ENCODE results near the gene FBXO7.
"Not testable (repeated sequence)": the region's sequence is repeated elsewhere in the genome, so short reads cannot be mapped to it uniquely, and the experiment has no call there.

Gene FBXO7

DNA sequence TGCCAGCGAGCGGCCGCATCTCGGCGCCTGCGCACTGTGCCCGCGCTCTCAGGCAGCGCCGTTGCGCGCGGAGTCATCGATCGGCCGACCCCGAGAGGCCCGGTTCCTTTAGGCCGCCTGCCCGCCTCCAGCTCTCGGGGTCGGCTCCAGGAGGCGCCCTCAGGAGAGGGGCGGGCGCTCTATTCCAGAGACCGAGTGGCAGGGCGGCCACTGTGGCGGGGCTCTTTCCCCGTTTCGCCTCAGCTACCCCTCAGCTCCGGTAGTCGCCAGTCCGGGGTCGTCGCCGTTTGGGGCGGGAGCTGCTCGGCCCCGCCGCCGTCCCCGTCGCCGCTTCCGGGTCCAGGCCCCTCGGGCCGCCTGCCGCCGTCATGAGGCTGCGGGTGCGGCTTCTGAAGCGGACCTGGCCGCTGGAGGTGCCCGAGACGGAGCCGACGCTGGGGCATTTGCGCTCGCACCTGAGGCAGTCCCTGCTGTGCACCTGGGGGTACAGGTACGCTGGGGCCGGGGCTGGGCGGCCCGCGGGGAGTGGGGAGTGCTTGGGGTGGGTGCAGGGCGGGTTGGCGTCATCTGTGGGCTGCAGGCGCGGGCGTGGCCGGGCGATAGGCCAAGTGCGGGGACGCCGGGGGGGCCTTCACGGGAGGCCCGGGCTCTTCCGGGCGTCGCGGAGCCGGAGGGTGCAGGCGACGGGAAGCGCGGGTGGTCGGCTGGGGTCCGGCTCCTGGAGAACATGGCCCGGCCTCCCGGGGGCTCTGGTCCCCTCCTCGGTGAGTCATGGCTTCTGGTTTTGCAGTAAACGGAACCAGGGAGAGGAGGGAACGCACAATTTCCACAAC is at the start of gene FBXO7:
TSS of gene FBXO7 (plus strand) at position 177 of the 833 bp plus-strand sequence. CDS start at position 369, 192 bp downstream.
- DNase-seq, result peak; percentile 81

DNA sequence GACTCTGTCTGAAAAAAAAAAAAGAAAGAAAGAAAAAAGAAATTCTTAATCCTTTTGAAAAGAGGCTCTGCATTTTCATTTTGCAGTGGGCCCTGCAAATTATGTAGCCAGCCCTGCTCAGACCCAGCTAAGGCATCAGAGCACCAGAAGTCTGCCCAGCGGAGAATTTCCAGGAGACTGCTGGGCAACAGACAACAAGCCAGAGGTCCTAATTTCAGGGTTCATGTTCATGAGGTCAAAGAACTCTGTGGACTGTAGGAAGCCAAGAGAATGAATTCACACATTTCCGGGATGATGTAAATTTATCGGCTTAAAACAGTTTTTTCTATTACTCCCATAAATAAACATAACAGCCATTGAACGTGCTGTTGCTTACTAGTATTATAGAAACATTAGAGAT is 47.7 kb upstream of the FBXO7 start:
- no peak for DNase-seq

GRCh38 chr22:32430352-32430751 is 44.3 kb upstream of the FBXO7 start:
- DNase-seq, result no peak

DNA sequence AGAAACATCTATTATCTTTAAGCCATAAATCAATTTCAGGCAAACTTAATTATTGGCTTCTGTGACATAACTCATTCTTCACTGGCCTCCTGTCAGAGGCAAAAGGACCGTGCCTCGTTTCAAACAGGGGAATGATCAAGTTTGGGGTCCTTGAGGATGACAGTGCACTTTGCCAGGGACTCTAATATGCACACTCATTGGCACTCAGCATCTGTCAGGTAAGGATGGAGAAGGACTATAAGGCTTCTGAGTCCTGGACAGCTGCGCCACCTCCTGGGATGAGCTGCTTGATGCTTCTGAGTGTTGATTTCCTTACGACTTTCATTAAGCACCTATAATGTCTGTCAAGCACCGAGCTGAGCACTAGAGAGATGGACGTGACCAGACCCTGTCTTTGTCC is 30.5 kb upstream of the FBXO7 start:
- no peak for DNase-seq

DNA sequence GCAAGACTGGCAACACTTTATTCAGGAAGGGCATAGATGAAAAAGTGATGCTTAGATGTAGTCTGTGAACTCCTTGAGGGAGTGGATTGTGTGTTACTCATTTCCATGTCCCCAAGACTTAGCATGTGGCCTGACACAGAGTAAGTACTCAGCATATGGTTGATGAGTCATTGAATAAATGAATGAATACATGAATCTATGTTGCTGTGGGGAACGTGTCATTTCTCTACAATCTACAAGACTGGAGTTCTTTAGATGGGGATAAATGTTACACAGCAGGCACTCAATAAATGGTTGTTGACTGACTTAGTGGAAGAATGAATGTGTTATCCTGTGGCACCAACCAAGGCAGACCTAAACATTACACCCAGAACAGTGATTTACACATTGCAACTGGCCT is 28.3 kb upstream of the FBXO7 start:
- no peak for DNase-seq

DNA sequence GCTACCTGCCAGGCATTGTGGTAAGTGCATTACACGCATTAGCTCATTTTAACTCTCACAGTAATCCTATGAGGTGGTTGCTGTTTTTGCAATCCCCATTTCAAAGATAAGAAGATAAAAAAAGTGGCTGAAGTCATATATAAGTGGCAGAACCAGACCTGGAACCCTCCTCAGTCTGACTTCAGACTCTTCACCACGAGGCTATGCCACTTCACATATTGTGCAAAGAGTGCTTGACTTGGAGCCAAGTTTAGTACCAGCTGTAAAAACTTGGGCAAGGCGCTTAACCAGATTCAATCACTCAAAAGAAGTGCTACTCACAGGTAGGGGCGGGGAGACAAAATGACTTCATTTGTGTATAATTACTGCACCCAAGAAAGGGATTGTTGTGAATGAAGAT is 25.6 kb upstream of the FBXO7 start:
- no peak for DNase-seq

- DNase-seq, result no peak
These were observed 17.6 kb upstream of the FBXO7 start for GRCh38 chr22:32457031-32457430.

DNA sequence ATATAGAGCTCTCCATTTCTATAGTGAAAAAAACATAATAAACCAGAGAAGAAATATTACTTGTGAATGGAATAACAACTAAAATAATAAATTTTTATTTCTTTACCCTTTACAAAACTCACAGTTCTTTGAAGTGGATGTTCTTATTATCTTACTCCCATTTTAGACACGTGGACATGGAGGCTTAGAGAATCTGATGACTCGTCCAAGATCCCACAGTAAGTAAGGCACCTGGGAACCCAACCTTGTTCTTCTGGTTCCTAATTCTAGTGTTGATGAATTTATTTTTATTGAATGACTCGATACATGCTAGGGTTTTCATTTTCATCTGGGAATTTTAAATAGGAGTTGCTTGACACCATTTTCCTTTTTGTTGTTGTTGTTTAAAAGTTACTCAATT is 12.2 kb upstream of the FBXO7 start:
- DNase-seq, result no peak

GRCh38 chr22:32465661-32466060 is 8.9 kb upstream of the FBXO7 start:
- DNase-seq, result no peak

- DNase-seq, result no peak
These were observed 8.1 kb upstream of the FBXO7 start for GRCh38 chr22:32466496-32466895.

DNA sequence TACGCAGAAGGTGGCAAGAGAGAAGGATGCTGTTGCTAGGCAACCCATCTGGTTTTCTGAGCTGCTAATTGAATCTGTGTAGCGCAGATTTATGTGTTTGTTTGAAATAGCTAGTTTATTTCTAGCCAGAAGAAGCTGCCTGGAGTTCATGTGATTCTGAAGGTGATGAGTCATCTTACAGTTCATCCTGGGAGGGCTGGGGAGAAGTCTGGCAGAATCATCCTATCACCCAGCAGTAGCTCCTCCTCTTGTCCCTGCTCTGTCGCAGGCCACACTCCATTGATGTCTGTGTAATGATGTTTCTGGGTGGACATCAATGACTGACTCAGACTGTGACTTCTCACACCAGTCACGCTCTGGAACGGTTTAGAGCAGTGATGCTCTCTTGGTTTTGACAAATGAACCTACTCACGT is 4.8 kb upstream of the FBXO7 start:
- no peak for DNase-seq

- peak; percentile 31 for DNase-seq
These were observed 1.1 kb upstream of the FBXO7 start for GRCh38 chr22:32473388-32473952.

- DNase-seq, result peak; percentile 19
These were observed 928 bp downstream of the FBXO7 start for GRCh38 chr22:32475468-32476010.

DNA sequence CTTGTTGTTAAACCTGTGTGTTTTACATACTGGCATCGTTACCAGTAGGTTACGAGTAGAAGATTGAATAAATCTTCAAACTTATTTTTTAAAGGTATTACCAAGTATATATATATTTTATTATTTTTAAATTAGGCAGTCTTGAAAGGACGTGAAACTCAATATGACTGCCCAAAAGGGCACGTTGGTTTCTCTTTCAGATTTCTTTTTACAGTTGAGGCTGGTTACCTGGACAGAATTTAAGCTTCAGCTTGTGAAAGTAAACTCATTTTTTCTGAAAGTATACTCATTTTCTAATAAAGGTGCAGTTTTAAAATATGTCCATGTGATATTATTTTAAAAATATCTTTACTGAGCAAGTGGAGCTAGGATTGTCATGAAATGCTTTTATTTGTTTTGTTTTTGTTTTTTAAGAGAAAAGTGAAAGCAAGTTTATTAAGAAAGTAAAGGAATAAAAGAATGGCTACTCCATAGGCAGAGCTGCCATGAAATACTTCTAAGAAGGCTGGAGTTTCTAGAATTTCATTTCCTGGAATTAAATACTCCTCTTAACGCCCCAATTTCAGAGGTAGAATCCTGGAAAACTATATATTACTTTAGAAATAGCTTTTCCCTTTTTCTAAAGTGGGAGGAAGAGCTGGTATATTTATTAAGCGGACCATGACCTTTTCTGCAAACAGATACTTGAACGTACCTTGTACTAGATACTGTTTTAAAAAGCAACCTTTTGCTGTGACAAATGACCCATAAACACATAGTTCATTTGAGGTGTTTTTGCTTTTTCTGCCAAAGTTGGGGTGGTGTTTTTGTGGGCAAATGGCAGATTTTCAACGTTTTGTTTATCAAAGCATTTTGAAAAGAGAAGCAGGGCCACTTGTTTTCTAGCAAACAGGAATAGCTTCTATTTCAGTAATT is 1.9 kb downstream of the FBXO7 start:
- no peak for DNase-seq

- DNase-seq, result no peak
These were observed 3.0 kb downstream of the FBXO7 start for GRCh38 chr22:32477596-32477995.

- not testable (repeated sequence) for DNase-seq
These were observed 3.9 kb downstream of the FBXO7 start for GRCh38 chr22:32478552-32478951.

DNA sequence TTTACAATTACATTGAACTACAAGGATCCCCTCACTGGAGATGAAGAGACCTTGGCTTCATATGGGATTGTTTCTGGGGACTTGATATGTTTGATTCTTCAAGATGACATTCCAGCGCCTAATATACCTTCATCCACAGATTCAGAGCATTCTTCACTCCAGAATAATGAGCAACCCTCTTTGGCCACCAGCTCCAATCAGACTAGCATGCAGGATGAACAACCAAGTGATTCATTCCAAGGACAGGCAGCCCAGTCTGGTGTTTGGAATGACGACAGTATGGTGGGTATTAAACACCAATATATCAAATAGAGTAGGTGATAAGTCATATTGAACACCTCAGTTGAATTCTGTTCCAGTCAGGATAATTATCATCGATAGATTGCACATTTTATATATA is 4.4 kb downstream of the FBXO7 start:
- DNase-seq, result no peak

- no peak for DNase-seq
These were observed 5.6 kb downstream of the FBXO7 start for GRCh38 chr22:32480238-32480637.

GRCh38 chr22:32482708-32483107 is 8.1 kb downstream of the FBXO7 start:
- no peak for DNase-seq

GRCh38 chr22:32486656-32487390 is 12.2 kb downstream of the FBXO7 start:
- no peak for DNase-seq

DNA sequence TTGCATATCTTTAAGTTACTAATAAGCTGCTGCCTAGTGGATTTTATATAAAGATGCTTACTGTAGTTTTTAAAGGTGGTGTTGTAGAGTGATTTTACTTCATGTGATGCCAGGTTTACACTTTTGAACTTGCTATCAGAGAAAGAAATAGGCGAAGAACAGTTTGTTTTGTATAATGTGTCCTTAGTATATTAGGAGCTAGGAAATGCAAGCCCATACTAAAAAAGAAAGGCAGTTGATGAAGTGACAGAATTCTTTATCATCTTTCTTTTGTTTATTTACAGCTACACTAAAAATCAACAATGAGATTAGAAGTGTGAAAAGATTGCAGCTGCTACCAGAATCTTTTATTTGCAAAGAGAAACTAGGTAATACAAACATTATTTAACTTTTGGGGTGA is 12.8 kb downstream of the FBXO7 start:
- DNase-seq, result no peak

DNA sequence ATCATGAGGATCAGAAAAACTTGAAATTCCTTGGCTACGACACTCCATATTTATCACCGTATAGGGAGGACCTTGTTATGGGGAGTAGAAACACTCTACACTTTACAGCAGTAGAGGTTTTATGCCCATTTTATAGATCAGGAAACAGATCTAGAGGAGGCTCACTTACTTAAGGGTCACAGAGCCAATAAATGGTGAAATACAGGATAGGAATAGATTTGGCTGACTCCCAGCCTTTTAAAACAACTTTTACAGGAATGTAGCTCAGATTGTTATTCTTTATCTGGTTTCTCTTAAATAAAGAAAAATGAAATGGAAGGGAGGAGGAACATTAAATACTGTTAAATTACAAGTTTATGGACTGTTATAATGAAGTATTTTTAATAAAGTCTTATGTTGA is 14.8 kb downstream of the FBXO7 start:
- DNase-seq, result no peak

- DNase-seq, result no peak
These were observed 15.7 kb downstream of the FBXO7 start for GRCh38 chr22:32490279-32490678.
